HepG2 (cell line): ENCODE results near the gene ATP5F1E. TPM values are rescaled to one million over a fixed set of nuclear protein-coding genes. Genes with fewer than 3 reads are reported as not detected.

ENCODE experiments used
- ATAC-seq: fragments of 200-7000 bp; cut with Tn5 transposase; 3 replicates; pipeline ENCODE4 v1.9.1; 2020; ENCODE audit warnings: mild to moderate bottlenecking, moderate library complexity
- BruUV-seq: library from RNA; stranded (reverse); fragments of 400-500 nt; replicated peaks from 2 replicates; lab custom pipeline; 2021; lab: Mats Ljungman, UMichigan
- CTCF ChIA-PET: fragments of 300-600 bp; formaldehyde crosslinking; extraction: SDS; loops from one replicate; lab custom pipeline; 2021; ENCODE audit warnings: low total read pairs, inconsistent platforms, low intra/inter-chr PET ratio; lab: Yijun Ruan, JAX
- POLR2A ChIA-PET: fragments of 350-600 bp; sonication (Branson Sonifier 250); formaldehyde crosslinking; loops from one replicate; lab custom pipeline; 2020; ENCODE audit warnings: antibody characterized with exemption, inconsistent platforms; lab: Yijun Ruan, JAX
- DNase-seq: peaks from one replicate; pipeline ENCODE4 v3.0.0-alpha.2; 2015; ENCODE audit warnings: low spot score
- FAIRE-seq: peaks from 3 replicates; lab custom pipeline; 2011; peaks lifted over from hg19 to GRCh38; lab: Jason Lieb, UNC
- H2AFZ ChIP-seq: one replicate; pipeline ENCODE4 v1.6.1; 2011; ENCODE audit warnings: low read length, inconsistent platforms
- H3K27ac ChIP-seq: fragments of 300-600 bp; 3 replicates; pipeline ENCODE4 v1.8.0; 2011; ENCODE audit warnings: mixed run types, mild to moderate bottlenecking, mixed read lengths, low read length, inconsistent platforms; ENCODE audit not compliant: insufficient read depth; ENCODE audit errors: extremely low read length
- H3K27me3 ChIP-seq, 2 experiments: fragments of 200-600 bp in 1 of 2; 2 replicates in 1 of 2; 3 replicates in 1 of 2; pipeline versions ENCODE4 v1.6.0 to v1.8.0; 2011; ENCODE audit warnings: low read length in 2 of 2, mild to moderate bottlenecking in 2 of 2, moderate library complexity in 2 of 2, inconsistent platforms in 1 of 2; ENCODE audit not compliant: insufficient read depth in 2 of 2, control insufficient read depth in 1 of 2
- H3K36me3 ChIP-seq, 2 experiments: fragments of 200-600 bp in 1 of 2; replicated peaks in 1 of 2; 2 replicates in 1 of 2; 3 replicates in 1 of 2; pipeline versions ENCODE4 v1.5.1 to v1.8.0; 2011; ENCODE audit warnings: low read length in 2 of 2, inconsistent platforms in 1 of 2; ENCODE audit not compliant: insufficient read depth in 2 of 2, control insufficient read depth in 1 of 2
- H3K4me1 ChIP-seq: 2 replicates; pipeline ENCODE4 v1.5.1; 2012; ENCODE audit warnings: low read length, inconsistent platforms; ENCODE audit not compliant: insufficient read depth
- H3K4me2 ChIP-seq: 2 replicates; pipeline ENCODE4 v1.6.0; 2011; ENCODE audit warnings: low read depth, low read length, inconsistent platforms
- H3K4me3 ChIP-seq, 3 experiments: fragments of 200-600 bp in 1 of 3; sonication (generic), shearing (Covaris generic) in 1 of 3; replicated peaks in 1 of 3; 2 replicates each; pipeline ENCODE4 v1.5.1; 2011 to 2016; ENCODE audit warnings: low read length in 3 of 3, inconsistent platforms in 2 of 3, low read depth in 2 of 3, mild to moderate bottlenecking in 2 of 3, control low read depth in 1 of 3, mixed read lengths in 1 of 3; ENCODE audit not compliant: insufficient read depth in 1 of 3
- H3K79me2 ChIP-seq: one replicate; pipeline ENCODE4 v1.6.1; 2011; ENCODE audit warnings: low read length, inconsistent platforms; ENCODE audit not compliant: insufficient read depth
- H3K9ac ChIP-seq: 2 replicates; pipeline ENCODE4 v1.6.0; 2011; ENCODE audit warnings: mild to moderate bottlenecking, low read depth, low read length, inconsistent platforms; ENCODE audit not compliant: insufficient read depth
- H3K9me3 ChIP-seq: 2 replicates; pipeline ENCODE4 v1.5.1; 2012; ENCODE audit warnings: mild to moderate bottlenecking, low read length
- H4K20me1 ChIP-seq: 2 replicates; pipeline ENCODE4 v1.6.0; 2011; ENCODE audit warnings: inconsistent platforms, mild to moderate bottlenecking, low read length, moderate library complexity; ENCODE audit not compliant: insufficient read depth
- CAMTA2 ChIP-seq: sonication (generic); formaldehyde crosslinking; IDR thresholded peaks from 2 replicates; pipeline ENCODE4 v1.4.0; 2020; ENCODE audit warnings: mild to moderate bottlenecking, missing genetic modification reagents, borderline replicate concordance
- GABPA ChIP-seq, 2 experiments: IDR thresholded peaks; 2 replicates each; pipeline ENCODE4 v1.6.1; 2011 to 2016; ENCODE audit warnings: low read depth in 2 of 2, low read length in 1 of 2, missing biosample characterization in 1 of 2, missing genetic modification characterization in 1 of 2
- HDAC6 ChIP-seq: fragments of 200-600 bp; sonication (generic); IDR thresholded peaks from 2 replicates; pipeline ENCODE4 v1.7.0; 2017; ENCODE audit warnings: mild to moderate bottlenecking, antibody characterized with exemption, low read length, low read depth
- HOXA5 ChIP-seq: sonication (generic); formaldehyde crosslinking; IDR thresholded peaks from 2 replicates; pipeline ENCODE4 v1.4.0; 2020; ENCODE audit warnings: missing genetic modification reagents
- XBP1 ChIP-seq: sonication (generic); formaldehyde crosslinking; IDR thresholded peaks from 2 replicates; pipeline ENCODE4 v1.5.0; 2020; ENCODE audit warnings: missing genetic modification reagents
- ZFP36L1 ChIP-seq: sonication (generic); formaldehyde crosslinking; IDR thresholded peaks from 2 replicates; pipeline ENCODE4 v1.8.0; 2022; ENCODE audit warnings: mild to moderate bottlenecking, missing genetic modification reagents, moderate library complexity
- ZNF263 ChIP-seq: sonication (generic); formaldehyde crosslinking; IDR thresholded peaks from 2 replicates; pipeline ENCODE4 v1.4.0; 2020; ENCODE audit warnings: missing genetic modification reagents
- ZNF33B ChIP-seq: sonication (generic); formaldehyde crosslinking; IDR thresholded peaks from 2 replicates; pipeline ENCODE4 v1.5.1; 2020; ENCODE audit warnings: mild to moderate bottlenecking, missing genetic modification reagents
- ZNF343 ChIP-seq: sonication (generic); formaldehyde crosslinking; IDR thresholded peaks from 2 replicates; pipeline ENCODE4 v1.4.0; 2020; ENCODE audit warnings: mild to moderate bottlenecking, missing genetic modification reagents
- ZNF430 ChIP-seq: sonication (generic); formaldehyde crosslinking; IDR thresholded peaks from 2 replicates; pipeline ENCODE4 v1.9.0; 2021; ENCODE audit warnings: mild to moderate bottlenecking, missing genetic modification reagents
- ZNF432 ChIP-seq: sonication (generic); formaldehyde crosslinking; IDR thresholded peaks from 2 replicates; pipeline ENCODE4 v1.5.0; 2020; ENCODE audit warnings: missing genetic modification reagents, mild to moderate bottlenecking, borderline replicate concordance
- ZNF644 ChIP-seq: IDR thresholded peaks from 2 replicates; pipeline ENCODE4 v1.6.1; 2016; ENCODE audit warnings: low read depth
- ZNF782 ChIP-seq: sonication (generic); formaldehyde crosslinking; IDR thresholded peaks from 2 replicates; pipeline ENCODE4 v1.4.0; 2020; ENCODE audit warnings: missing genetic modification reagents, mild to moderate bottlenecking, borderline replicate concordance
- ZZZ3 ChIP-seq: sonication (generic); formaldehyde crosslinking; IDR thresholded peaks from 2 replicates; pipeline ENCODE4 v1.4.0; 2020; ENCODE audit warnings: missing genetic modification reagents, mild to moderate bottlenecking, borderline replicate concordance
- WGBS: methylation state at CpG from one replicate; pipeline ENCODE4 v1.1.6; 2017; ENCODE audit warnings: low lambda C conversion rate; 5-methylcytosine and 5-hydroxymethylcytosine counted together
- in situ Hi-C: cut with HindIII; loops from 2 replicates; pipeline ENCODE4 v1.10.0; 2017; ENCODE audit warnings: low pct_unique_long_range_greater_than_20kb; ENCODE audit not compliant: extremely low pct_ligation_motif_present
- intact Hi-C: fragments of 100-400 bp; cut with micrococcal nuclease; formaldehyde crosslinking; loops from one replicate; pipeline ENCODE4 v1.10.0; 2022; ENCODE audit not compliant: unreplicated experiment
- polyA plus RNA-seq, 8 experiments: library from polyadenylated mRNA; depleted of rRNA in 3 of 8; stranded (reverse) in 7 of 8; unstranded in 1 of 8; fragments of >200 nt; fragmentation: Illumina TruSeq in 4 of 8; extraction: Trizol in 4 of 8; gene quantifications; 2 replicates each; pipeline versions ENCODE4 v1.2.1 to v1.2.3, GENCODE V29; 2011 to 2016; ENCODE audit warnings: low read depth in 4 of 8, missing spikeins in 1 of 8, mixed read lengths in 1 of 8; ENCODE audit not compliant: insufficient read depth in 1 of 8
- total RNA-seq, 5 experiments: library from RNA; depleted of rRNA; stranded (reverse); fragments of >200 nt; fragmentation: Illumina TruSeq; extraction: Trizol; gene quantifications; 2 replicates each; pipeline ENCODE4 v1.2.3, GENCODE V29; 2016; ENCODE audit warnings: low read depth in 1 of 5
- TF ChIP-seq, protein P1 (sequence below), 2 experiments: sonication (generic) in 1 of 2; formaldehyde crosslinking in 1 of 2; IDR thresholded peaks; 2 replicates each; pipeline versions ENCODE4 v1.4.0 to v1.6.1; 2016 to 2020; ENCODE audit warnings: borderline replicate concordance in 1 of 2, low read depth in 1 of 2, mild to moderate bottlenecking in 1 of 2, missing genetic modification reagents in 1 of 2
- TF ChIP-seq, protein P2 (sequence below): sonication (generic); formaldehyde crosslinking; IDR thresholded peaks from 2 replicates; pipeline ENCODE4 v1.8.0; 2022; ENCODE audit warnings: mild to moderate bottlenecking, missing genetic modification reagents, moderate library complexity

ATP5F1E gene
- total and polyA plus RNA-seq, 2 of the 13 experiments (the other 11 are each of a cell fraction or from before 2014, with no cell fraction given): 121 to 134 TPM

GRCh38 chr20:59031564-59032022 is 542 bp downstream of the ATP5F1E start (continued):
- TF ChIP-seq, protein P1, sequence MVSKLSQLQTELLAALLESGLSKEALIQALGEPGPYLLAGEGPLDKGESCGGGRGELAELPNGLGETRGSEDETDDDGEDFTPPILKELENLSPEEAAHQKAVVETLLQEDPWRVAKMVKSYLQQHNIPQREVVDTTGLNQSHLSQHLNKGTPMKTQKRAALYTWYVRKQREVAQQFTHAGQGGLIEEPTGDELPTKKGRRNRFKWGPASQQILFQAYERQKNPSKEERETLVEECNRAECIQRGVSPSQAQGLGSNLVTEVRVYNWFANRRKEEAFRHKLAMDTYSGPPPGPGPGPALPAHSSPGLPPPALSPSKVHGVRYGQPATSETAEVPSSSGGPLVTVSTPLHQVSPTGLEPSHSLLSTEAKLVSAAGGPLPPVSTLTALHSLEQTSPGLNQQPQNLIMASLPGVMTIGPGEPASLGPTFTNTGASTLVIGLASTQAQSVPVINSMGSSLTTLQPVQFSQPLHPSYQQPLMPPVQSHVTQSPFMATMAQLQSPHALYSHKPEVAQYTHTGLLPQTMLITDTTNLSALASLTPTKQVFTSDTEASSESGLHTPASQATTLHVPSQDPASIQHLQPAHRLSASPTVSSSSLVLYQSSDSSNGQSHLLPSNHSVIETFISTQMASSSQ (IDR thresholded peaks at IDR 0.05; ENCODE audit: low read depth): 0 out of 2 replicates have a peak, but pooled peaks have one; percentile 29
- TF ChIP-seq, protein P1 (CRISPR knock-in tag; IDR thresholded peaks at IDR 0.05; ENCODE audit: borderline replicate concordance): no peak
- 0 out of 2 replicates have a peak, but pooled peaks have one; percentile 0 for TF ChIP-seq ZNF343 (CRISPR knock-in tag)
- TF ChIP-seq HOXA5 (CRISPR knock-in tag): no peak
- peak; percentile 62; the same call in 1 of the 2 replicates for TF ChIP-seq ZNF430 (CRISPR knock-in tag)
- 0 out of 2 replicates have a peak, but pooled peaks have one; percentile 3 for TF ChIP-seq ZFP36L1 (CRISPR knock-in tag)
- 0 out of 2 replicates have a peak, but pooled peaks have one; percentile 12 for TF ChIP-seq CAMTA2 (CRISPR knock-in tag)
- TF ChIP-seq, all 625 proteins: peak for 43

DNA sequence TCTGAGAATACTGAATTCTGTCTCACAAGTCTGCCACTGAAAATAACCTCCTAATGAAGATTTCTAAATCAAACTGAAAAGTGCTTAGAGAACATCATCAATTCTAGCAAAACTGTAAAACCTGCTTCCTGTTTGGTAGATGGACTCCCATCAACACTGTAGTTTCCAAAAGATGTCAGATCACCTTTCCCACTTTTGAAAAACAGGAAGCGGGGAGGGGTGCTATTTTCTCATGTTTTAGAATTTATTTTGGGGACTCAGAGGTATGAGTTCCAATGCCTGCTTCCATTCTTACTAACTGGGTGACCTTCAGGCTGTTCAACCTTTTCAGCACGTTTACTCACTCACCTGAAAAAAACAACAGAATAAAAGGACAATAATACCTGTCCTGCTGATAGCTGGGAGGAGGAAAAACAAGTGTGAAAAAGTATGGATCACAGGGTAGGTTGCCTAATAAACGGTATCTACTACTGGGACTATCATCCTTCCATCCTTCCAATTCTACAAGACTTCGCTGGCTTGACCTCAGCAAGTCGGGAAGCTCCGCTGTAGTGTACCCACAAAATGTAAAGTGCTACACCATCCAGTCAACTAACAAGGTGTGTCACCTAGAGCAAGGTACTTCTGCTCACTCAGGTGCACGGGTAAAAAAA is 1.1 kb downstream of the ATP5F1E start:
- ChIA-PET POLR2A (interaction anchor here (0.8 to 3.7 kb wide), 14 partner anchors 7 to 380 kb away, joined by 3 to 68 read pairs (median 11); partner anchors contain the start of genes NELFCD, PRELID3B, STX16 and TUBB1), CTCF (no interaction called here)
- no peak overlapping the region for H2AFZ ChIP-seq
- peaks cover 63% of the 10 kb centered on the region for H3K4me1 ChIP-seq
- intact Hi-C loops (loop anchor here (5.0 kb wide), 1 partner anchor 34 kb away; no protein-coding TSS in a partner anchor), in situ Hi-C loops (no loop called here)
- peak overlapping the region; percentile 68 for H3K27ac ChIP-seq
- DNase-seq (no peak), FAIRE-seq (no peak), ATAC-seq (no peak)
- peaks cover 15% of the 10 kb centered on the region; the same call in 1 of the 2 replicates for H4K20me1 ChIP-seq
- H3K9ac ChIP-seq: peak overlapping the region; percentile 93
- H3K4me3 ChIP-seq: peak overlapping the region; percentile 78 to 97 (median 93)
- WGBS: 41% methylated on average over 7 of the region's 7 CpGs
- peak overlapping the region; percentile 97 for H3K4me2 ChIP-seq
- H3K79me2 ChIP-seq: peaks cover 60% of the 10 kb centered on the region
- no peaks in the 10 kb centered on the region; a peak in 1 of 5 replicates for H3K27me3 ChIP-seq
- peaks cover 15 to 34% of the 10 kb centered on the region in 2 experiments for H3K36me3 ChIP-seq
- BruUV-seq: no TSS peak
- no peaks in the 10 kb centered on the region for H3K9me3 ChIP-seq
- TF ChIP-seq ZNF782 (0 out of 2 replicates have a peak, but pooled peaks have one; percentile 2), ZNF33B (CRISPR knock-in tag) (peak; percentile 60; the same call in 1 of the 2 replicates), ZZZ3 (CRISPR knock-in tag) (0 out of 2 replicates have a peak, but pooled peaks have one; percentile 11), HDAC6 (no peak), XBP1 (no peak), ZNF644 (CRISPR knock-in tag) (no peak), ZNF432 (CRISPR knock-in tag) (no peak), ZNF263 (no peak), GABPA (IDR thresholded peaks at IDR 0.05; ENCODE audit: low read depth, low read length) (no peak), GABPA (CRISPR knock-in tag; IDR thresholded peaks at IDR 0.05; ENCODE audit: low read depth) (0 out of 2 replicates have a peak, but pooled peaks have one; percentile 18)
- TF ChIP-seq, protein P2, sequence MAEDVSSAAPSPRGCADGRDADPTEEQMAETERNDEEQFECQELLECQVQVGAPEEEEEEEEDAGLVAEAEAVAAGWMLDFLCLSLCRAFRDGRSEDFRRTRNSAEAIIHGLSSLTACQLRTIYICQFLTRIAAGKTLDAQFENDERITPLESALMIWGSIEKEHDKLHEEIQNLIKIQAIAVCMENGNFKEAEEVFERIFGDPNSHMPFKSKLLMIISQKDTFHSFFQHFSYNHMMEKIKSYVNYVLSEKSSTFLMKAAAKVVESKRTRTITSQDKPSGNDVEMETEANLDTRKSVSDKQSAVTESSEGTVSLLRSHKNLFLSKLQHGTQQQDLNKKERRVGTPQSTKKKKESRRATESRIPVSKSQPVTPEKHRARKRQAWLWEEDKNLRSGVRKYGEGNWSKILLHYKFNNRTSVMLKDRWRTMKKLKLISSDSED (CRISPR knock-in tag): no peak
